Measurements from ENCODE around the gene MYO3B.
"Not testable (repeated sequence)": the region's sequence is repeated elsewhere in the genome, so short reads cannot be mapped to it uniquely, and the experiment has no call there.

The MYO3B gene

GRCh38 chr2:170660409-170660808 is 482.5 kb downstream of the MYO3B start:
- peak; percentile 3 for DNase-seq

GRCh38 chr2:170665743-170666142 is 487.8 kb downstream of the MYO3B start:
- DNase-seq = no peak

- DNase-seq = no peak
Observed at GRCh38 chr2:170669909-170670308, 492.0 kb downstream of the MYO3B start.

- DNase-seq = no peak
Observed at GRCh38 chr2:170670651-170671050, 492.7 kb downstream of the MYO3B start.

- DNase-seq = no peak
Observed at GRCh38 chr2:170671079-170671478, 493.1 kb downstream of the MYO3B start.

- not testable (repeated sequence) for DNase-seq
Observed at GRCh38 chr2:170674282-170674681, 496.3 kb downstream of the MYO3B start.

GRCh38 chr2:170675701-170676100 is 497.8 kb downstream of the MYO3B start:
- no peak for DNase-seq

GRCh38 chr2:170679607-170680079 is 501.7 kb downstream of the MYO3B start:
- no peak for DNase-seq

- peak; percentile 83 for DNase-seq
Observed at GRCh38 chr2:170680172-170680941, 502.4 kb downstream of the MYO3B start.

- no peak for DNase-seq
Observed at GRCh38 chr2:170681311-170681710, 503.4 kb downstream of the MYO3B start.

- DNase-seq = no peak
Observed at GRCh38 chr2:170685591-170685990, 507.6 kb downstream of the MYO3B start.

GRCh38 chr2:170689481-170689880 is 511.5 kb downstream of the MYO3B start:
- DNase-seq = no peak

- DNase-seq = no peak
Observed at GRCh38 chr2:170690640-170691039, 512.7 kb downstream of the MYO3B start.

GRCh38 chr2:170694316-170694715 is 516.4 kb downstream of the MYO3B start:
- no peak for DNase-seq

- no peak for DNase-seq
Observed at GRCh38 chr2:170695521-170696410, 517.8 kb downstream of the MYO3B start.

GRCh38 chr2:170696948-170697347 is 519.0 kb downstream of the MYO3B start:
- DNase-seq = no peak

GRCh38 chr2:170701011-170701410 is 523.1 kb downstream of the MYO3B start:
- DNase-seq = no peak

- DNase-seq = no peak
Observed at GRCh38 chr2:170703776-170704476, 526.0 kb downstream of the MYO3B start.
